ENCODE results near the gene ROGDI.

Gene ROGDI

DNA sequence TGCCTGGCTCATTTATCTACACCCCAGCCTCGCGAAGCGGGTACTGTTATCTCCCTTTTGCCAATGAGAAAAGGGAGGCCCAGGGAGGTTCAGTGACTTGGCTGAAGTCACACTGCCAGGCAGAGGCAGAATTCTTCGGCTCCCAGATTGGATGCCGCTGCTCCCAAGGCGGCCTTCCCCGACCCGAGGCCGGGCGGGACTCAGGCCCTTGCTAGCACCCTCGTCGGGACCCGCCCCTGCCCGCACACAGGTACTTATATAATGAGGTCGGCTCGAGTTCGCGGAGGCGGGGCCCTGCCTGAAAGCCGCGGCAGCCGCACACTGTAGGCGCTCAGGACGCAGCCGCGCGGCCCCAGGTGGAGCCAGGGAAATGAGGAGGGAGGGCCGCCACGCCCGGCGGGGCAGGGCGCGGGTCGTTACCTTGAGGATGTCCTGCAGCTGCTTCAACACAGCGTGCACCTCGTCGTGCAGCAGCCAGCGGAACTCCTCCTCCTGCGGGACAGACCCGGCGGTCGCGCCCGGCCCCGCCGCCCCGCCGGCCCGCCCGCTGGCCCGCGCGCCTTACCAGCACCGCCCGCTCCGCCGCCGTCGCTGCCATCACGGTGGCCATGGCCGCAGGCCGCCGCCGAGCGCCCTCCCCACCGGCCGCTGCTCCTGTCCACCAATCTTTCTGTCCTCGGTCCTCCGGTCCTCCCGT, at the start of gene ROGDI:
Gene ROGDI, minus strand, starts transcription at position 672 of the 697 bp plus-strand sequence. Its CDS starts 62 bp downstream, at position 610.
- peak; percentile 70 for DNase-seq

- no peak for DNase-seq
These were observed 47.8 kb upstream of the ROGDI start for GRCh38 chr16:4850211-4850610.

DNA sequence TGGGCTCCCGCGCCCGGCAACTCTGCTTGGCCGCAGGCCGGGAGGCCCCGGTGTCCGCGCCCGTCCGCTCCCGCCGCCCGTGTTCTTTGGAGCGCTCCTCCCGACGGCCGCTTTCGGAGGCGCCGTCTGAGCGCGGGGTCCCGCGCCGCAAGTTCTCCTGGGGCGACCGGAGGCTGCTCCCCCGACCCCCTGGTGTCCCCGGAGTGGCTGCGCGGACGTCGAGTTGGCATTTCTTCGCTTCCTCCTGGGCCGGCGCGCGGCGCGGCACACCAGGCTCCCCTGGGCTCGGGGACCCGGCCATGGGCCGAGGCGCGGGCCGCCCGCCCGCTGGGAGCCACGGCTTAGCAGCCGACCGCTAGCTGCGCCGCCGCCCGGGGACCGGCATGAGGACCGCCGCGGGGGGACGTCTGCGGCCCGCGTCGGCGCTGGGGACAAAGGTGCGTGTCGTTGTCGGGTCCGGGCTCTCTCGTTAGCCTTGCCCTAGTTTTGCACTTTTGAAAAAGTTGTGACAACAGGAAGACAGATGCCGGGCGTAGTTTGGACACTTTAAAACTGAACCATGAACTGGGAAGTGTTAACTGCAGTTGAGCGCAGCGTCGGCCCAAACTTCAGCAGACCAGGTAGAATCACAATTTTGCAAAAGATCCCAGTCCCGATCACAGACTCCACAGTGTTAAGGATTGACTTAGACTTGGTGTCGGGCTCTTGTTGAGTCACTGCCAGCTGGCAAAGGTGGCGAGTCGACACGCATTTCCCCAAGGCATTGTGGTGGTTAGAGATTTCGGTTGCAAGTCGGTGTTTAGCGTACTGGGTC, 45.5 kb upstream of the ROGDI start:
- peak; percentile 30 for DNase-seq

- peak; percentile 100 for DNase-seq
These were observed 44.7 kb upstream of the ROGDI start, which contains the start of the genes GLYR1 and UBN1 for GRCh38 chr16:4846901-4847773. TSS of gene GLYR1 (minus strand) at chr16:4847288. CDS start at chr16:4847265, 23 bp downstream. TSS of gene UBN1 (plus strand) at chr16:4847481. CDS start at chr16:4852918, 5,437 bp downstream.

DNA sequence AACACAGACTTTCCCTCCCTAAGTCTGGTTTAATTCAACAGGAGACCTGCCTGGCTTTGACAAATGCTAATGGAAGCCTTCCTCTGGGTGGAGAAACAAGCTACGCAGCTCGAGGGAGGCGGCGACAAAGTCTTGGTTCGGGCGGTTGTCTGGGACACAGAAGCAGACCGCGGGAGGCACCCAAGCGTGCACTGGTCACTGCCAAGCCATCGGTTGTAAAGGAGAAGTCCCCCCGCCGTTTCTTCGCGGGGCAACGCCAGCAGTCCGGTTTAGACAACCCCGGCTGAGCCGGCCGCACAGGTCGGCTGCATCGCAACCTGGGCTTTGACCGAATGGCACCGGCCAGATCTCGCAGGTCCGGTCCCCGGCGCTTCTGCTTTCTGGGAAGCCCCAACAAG, 44.1 kb upstream of the ROGDI start:
- DNase-seq, result peak; percentile 22

DNA sequence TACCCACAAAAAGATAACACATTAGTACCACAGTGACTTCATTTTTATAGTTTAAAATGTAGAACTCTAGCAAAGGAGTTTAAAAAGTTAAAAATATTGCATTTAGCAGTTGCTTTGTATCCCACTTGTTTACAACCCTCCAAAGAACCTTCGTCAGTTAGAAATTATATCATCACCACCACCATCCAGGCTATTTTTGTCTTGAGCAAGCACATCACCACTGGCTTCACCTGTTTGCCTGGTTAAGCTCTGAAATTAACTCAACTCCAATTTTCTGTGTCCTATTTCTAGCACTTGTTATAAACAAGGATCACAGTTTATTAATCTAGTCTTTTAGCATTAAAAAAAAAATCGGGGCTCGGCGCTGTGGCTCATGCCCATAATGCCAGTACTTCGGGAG, 38.6 kb upstream of the ROGDI start:
- DNase-seq, result no peak

- no peak for DNase-seq
These were observed 37.5 kb upstream of the ROGDI start for GRCh38 chr16:4839942-4840341.

GRCh38 chr16:4837733-4838501, 35.5 kb upstream of the ROGDI start:
- DNase-seq, result no peak

GRCh38 chr16:4836727-4837126, 34.3 kb upstream of the ROGDI start:
- DNase-seq, result no peak

DNA sequence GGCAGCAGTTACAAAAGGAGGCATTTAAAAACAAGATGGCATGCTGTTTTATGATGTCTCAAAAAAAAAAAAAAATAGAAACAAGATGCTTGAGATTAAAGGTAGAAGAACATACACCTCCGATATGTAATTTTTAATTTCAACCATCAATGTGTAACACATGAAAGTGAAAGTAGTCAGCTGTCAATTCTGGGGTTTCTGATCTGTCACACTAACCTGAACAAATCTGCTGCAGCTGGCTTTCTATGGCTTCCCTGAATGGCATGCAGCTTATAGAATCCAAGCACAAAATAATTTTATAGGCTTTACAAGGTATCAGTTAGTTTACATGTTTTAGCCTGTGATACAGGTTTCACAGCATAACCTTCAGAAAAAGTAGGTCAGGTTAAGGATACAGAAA, 31.2 kb upstream of the ROGDI start:
- no peak for DNase-seq

DNA sequence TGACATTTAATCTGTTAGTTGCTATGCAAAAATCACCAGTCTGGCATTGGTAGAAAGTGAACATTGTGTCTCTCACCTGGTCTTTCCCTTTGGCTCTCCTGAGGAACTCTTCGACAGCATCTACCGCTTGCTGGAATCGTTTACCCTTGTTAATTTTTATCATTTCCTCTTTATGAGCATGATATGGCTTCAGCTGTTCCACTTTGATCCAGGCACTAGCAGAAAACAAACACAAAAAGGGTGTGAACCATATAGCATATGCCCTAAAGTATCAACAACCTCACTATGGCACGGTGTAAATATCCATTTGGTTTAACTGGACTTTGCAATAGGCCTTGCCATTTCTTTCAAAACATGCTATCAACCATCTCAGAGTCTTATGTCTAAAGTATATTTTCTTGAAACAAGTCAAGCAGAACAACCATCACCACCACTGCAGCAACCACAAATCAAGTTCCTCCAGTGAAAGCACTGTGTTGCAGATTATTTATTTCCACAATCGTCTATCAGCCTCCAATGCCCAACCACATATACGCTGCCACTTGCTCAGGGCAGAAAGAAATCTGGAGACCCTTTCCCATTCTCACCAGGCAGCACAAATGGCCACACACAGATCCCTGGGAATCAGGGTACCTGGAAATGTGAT, 30.4 kb upstream of the ROGDI start:
- no peak for DNase-seq

DNA sequence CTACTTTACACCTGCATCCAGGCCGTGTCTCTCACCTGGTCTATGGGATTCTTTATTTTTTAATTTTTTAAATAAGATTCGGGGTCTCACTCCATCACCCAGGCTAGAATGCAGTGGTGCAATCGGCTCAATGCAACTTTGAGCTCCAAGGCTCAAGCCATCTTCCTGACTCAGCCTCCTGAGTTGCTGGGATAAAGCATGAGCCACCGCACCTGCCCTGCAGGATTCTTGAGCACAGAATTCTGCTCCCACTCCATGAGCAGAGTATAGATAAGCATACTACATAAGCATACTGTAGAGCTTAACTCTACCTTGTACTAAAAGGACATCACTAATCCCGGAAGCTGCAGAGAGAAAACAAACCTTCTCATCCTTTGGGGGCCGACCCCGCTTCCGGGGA, 29.2 kb upstream of the ROGDI start:
- no peak for DNase-seq

DNA sequence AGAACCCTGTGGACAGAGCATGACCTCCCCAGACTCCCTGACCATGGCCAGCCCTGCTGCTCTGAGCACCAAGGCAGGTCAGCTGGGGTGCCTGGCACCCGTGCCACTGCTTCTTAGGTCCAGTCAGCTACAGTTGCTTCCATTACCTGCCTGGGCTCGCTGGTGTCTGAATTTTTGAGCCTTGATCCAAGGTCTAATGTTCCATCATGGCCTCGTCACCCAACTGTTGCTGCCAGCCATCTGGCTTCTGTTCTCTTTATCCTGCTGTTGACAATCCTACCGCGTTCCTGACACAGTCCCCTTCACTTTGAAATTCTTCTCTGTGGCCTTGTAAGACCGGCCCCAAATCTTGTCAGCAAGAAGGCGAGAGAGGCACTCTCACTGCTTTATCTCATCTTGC, 28.0 kb upstream of the ROGDI start:
- no peak for DNase-seq

- DNase-seq, result no peak
These were observed 26.3 kb upstream of the ROGDI start for GRCh38 chr16:4828567-4829321.

DNA sequence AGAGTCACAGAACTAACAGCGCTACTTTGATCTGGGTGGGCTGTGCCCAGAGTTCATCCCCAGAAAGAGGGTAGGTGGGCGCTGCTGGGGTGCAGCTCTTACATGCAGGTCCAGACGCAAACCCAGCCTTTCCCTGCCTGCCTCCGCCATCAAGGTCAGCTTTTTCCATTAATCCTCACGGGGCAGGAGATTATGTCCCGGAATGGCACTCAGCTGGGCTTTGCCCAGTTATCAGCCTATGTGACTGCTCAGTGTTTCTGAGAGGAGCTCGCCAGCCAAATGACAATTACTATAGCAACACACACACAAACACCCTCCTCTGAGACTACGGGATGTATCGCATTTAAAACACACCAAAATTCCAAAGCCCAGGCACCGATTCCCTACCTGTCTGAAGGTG, 24.5 kb upstream of the ROGDI start:
- DNase-seq, result no peak

- DNase-seq, result no peak
These were observed 24.1 kb upstream of the ROGDI start for GRCh38 chr16:4826526-4826925.

GRCh38 chr16:4825196-4825595, 22.8 kb upstream of the ROGDI start:
- DNase-seq, result no peak

DNA sequence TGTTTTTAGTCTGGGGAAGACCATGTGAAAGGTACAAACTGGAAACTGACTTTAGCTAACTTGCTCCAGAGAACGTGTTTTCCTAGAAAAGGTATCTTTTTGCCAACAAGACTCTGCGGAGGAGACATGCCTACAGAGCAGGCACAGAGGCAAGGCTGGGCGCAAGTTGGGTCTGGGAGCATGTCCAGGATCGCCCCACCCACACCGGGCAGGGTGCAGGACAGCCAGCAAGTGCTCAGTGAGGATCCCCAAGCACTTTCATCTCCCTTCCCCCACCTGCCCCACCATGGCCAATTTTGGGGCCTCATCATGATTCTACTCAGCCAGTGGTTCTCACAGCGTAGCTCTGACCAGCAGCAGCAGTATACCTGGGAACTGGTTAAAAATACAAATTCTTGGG, 18.2 kb upstream of the ROGDI start:
- DNase-seq, result no peak

DNA sequence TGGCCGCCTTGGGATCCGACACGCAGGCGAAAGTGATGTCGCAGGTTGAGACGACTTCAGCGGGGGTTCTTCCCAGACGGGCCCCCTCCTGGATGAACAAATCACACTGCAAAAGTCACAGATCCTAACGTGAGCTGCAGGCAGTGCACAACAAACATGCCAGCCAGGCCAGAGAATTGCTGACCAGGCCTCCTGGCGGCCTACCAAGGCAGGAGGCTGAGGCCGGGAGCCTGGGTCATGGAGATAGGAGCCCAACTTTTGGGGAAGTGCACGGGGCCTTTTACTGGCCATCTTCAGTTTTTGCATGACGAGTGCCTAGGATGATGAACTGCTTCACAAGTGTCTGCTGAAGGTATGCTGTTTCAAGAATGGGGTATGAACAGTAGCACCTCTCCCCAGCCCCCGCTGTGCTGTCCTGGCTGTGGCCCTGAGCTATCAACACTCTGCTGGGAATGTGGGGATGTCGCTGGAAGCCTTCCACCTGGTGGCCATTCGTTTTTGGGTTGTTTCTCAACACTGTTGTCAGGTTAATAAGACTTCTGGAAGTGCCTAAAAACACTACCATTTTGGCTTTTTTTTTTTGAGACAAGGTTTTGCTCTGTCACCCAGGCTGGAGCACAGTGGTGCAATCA, 12.2 kb upstream of the ROGDI start:
- DNase-seq, result no peak

DNA sequence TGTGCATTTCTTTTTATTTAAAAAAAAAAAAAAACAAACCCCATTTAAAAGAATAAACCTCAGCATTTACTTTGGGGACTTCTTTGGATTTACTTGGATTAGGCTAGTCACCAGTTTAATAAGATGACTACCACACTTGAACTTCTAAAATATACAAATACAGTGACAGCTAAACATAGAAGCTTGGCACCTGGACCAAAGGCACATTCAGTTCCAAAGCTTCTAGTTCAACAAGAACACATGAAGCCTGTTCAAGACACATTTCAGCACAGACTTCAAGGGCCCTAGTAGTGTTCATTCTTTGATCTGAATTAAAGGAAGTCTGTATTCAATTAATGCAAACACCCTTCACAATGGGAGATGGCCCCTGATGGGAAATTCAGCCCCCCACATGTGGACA, 11.6 kb upstream of the ROGDI start:
- DNase-seq, result no peak
